HCT116 (cell line): ENCODE data around the gene APOB. TPM values are rescaled to one million over a fixed set of nuclear protein-coding genes. Genes with fewer than 3 reads are reported as not detected.

Experiments
- ATAC-seq: fragments of 200-7000 bp; cut with Tn5 transposase; 2 replicates; pipeline ENCODE4 v1.9.1; 2020; ENCODE audit warnings: mild to moderate bottlenecking, moderate library complexity
- BruUV-seq: library from RNA; stranded (reverse); fragments of 400-500 nt; replicated peaks from 2 replicates; lab custom pipeline; 2021; lab: Mats Ljungman, UMichigan
- CTCF ChIA-PET: fragments of 300-600 bp; sonication (Branson Sonifier 250); formaldehyde crosslinking; loops from one replicate; lab custom pipeline; 2021; ENCODE audit warnings: antibody characterized with exemption; lab: Charles Lee
- POLR2A ChIA-PET: fragments of 300-600, 350-600 bp; sonication (Branson Sonifier 250); formaldehyde crosslinking; loops from one replicate; lab custom pipeline; 2021; ENCODE audit warnings: antibody characterized with exemption; lab: Charles Lee
- RAD21 ChIA-PET, 2 experiments: fragments of 300-600 bp; sonication (Branson Sonifier 250); formaldehyde crosslinking; loops; one replicate each; lab custom pipeline; 2023; ENCODE audit warnings: low total read pairs in 2 of 2; ENCODE audit not compliant: uncharacterized antibody in 2 of 2, unreplicated experiment in 2 of 2, low non-redundant PET in 1 of 2; lab: Charles Lee
- DNase-seq: peaks from one replicate; pipeline ENCODE4 v3.0.0-alpha.2; 2010; ENCODE audit warnings: low read depth, low spot score
- H2AFZ ChIP-seq: fragments of 200-600 bp; shearing (Covaris generic), sonication (generic); 2 replicates; pipeline ENCODE4 v1.6.1; 2017; ENCODE audit warnings: low read depth, mixed run types, mixed read lengths, antibody characterized with exemption, low read length; ENCODE audit not compliant: poor library complexity, severe bottlenecking
- H3K27ac ChIP-seq: 2 replicates; pipeline ENCODE4 v1.5.1; 2012; ENCODE audit warnings: low read depth, low read length
- H3K27me3 ChIP-seq: fragments of 200-600 bp; sonication (generic); 2 replicates; pipeline ENCODE4 v1.6.1; 2016; ENCODE audit warnings: mixed run types, low read length, mixed read lengths; ENCODE audit not compliant: insufficient read depth
- H3K36me3 ChIP-seq, 2 experiments: fragments of 200-500 bp in 1 of 2; fragments of 200-600 bp in 1 of 2; sonication (Bioruptor generic) in 1 of 2; sonication (generic) in 1 of 2; 2 replicates each; pipeline versions ENCODE4 v1.5.1 to v1.6.1; 2014 to 2016; ENCODE audit warnings: low read length in 2 of 2, inconsistent platforms in 1 of 2, mixed read lengths in 1 of 2, mixed run types in 1 of 2; ENCODE audit not compliant: insufficient read depth in 2 of 2, control insufficient read depth in 1 of 2
- H3K4me1 ChIP-seq, 2 experiments: fragments of 200-600 bp in 1 of 2; sonication (generic) in 1 of 2; 2 replicates each; pipeline versions ENCODE4 v1.5.1 to v1.6.1; 2012 to 2017; ENCODE audit warnings: low read length in 2 of 2, inconsistent platforms in 1 of 2, mild to moderate bottlenecking in 1 of 2, mixed read lengths in 1 of 2, mixed run types in 1 of 2, moderate library complexity in 1 of 2; ENCODE audit not compliant: insufficient read depth in 2 of 2, control insufficient read depth in 1 of 2
- H3K4me2 ChIP-seq: fragments of 200-600 bp; sonication (generic); 2 replicates; pipeline ENCODE4 v1.6.1; 2017; ENCODE audit warnings: mixed run types, low read length, mixed read lengths
- H3K4me3 ChIP-seq, 2 experiments: fragments of 200-600 bp in 1 of 2; sonication (generic) in 1 of 2; replicated peaks in 1 of 2; 2 replicates each; pipeline ENCODE4 v1.5.1; 2011 to 2016; ENCODE audit warnings: low read length in 2 of 2, control low read depth in 1 of 2, low read depth in 1 of 2, mild to moderate bottlenecking in 1 of 2, mixed read lengths in 1 of 2, mixed run types in 1 of 2
- H3K79me2 ChIP-seq: fragments of 200-600 bp; sonication (generic); 2 replicates; pipeline ENCODE4 v1.6.1; 2017; ENCODE audit warnings: mild to moderate bottlenecking, mixed run types, low read length, moderate library complexity, mixed read lengths; ENCODE audit not compliant: insufficient read depth
- H3K9ac ChIP-seq: fragments of 200-600 bp; sonication (generic); 2 replicates; pipeline ENCODE4 v1.6.1; 2016; ENCODE audit warnings: low read length, mixed read lengths
- H3K9me2 ChIP-seq: fragments of 200-600 bp; sonication (generic), shearing (Covaris generic); 2 replicates; pipeline ENCODE4 v1.6.1; 2017; ENCODE audit warnings: mixed run types, mild to moderate bottlenecking, moderate library complexity; ENCODE audit not compliant: insufficient read depth
- H3K9me3 ChIP-seq, 2 experiments: fragments of 200-500 bp in 1 of 2; fragments of 200-600 bp in 1 of 2; sonication (Bioruptor generic) in 1 of 2; sonication (generic) in 1 of 2; 2 replicates each; pipeline ENCODE4 v1.6.1; 2014 to 2017; ENCODE audit warnings: low read length in 2 of 2, mixed read lengths in 2 of 2, inconsistent platforms in 1 of 2, low read depth in 1 of 2, mild to moderate bottlenecking in 1 of 2, mixed run types in 1 of 2, moderate library complexity in 1 of 2; ENCODE audit not compliant: control insufficient read depth in 1 of 2, insufficient read depth in 1 of 2
- H4K20me1 ChIP-seq: fragments of 200-600 bp; sonication (generic), shearing (Covaris generic); 2 replicates; pipeline ENCODE4 v1.6.1; 2017; ENCODE audit warnings: mixed run types, mild to moderate bottlenecking, moderate library complexity; ENCODE audit not compliant: insufficient read depth
- EZH2phosphoT487 ChIP-seq: fragments of 200-600 bp; IDR thresholded peaks from 2 replicates; pipeline ENCODE4 v1.6.1; 2018; ENCODE audit warnings: antibody characterized with exemption, borderline replicate concordance
- FOSL1 ChIP-seq: IDR thresholded peaks from 2 replicates; pipeline ENCODE4 v1.6.1; 2012; ENCODE audit warnings: low read depth
- SRF ChIP-seq: IDR thresholded peaks from 2 replicates; pipeline ENCODE4 v1.6.1; 2012; ENCODE audit warnings: low read depth
- ZNF274 ChIP-seq: fragments of 200-500 bp; sonication (Bioruptor generic); IDR thresholded peaks from 2 replicates; pipeline ENCODE4 v1.6.1; 2014; ENCODE audit warnings: mild to moderate bottlenecking, low read depth, low read length, inconsistent platforms
- intact Hi-C: fragments of 100-400 bp; cut with micrococcal nuclease; formaldehyde crosslinking; loops from 2 replicates; pipeline ENCODE4 v1.10.0; 2022
- total RNA-seq: library from RNA; stranded (reverse); gene quantifications from one replicate; pipeline ENCODE4 v1.2.1, GENCODE V29; 2021; ENCODE audit not compliant: unreplicated experiment
- TF ChIP-seq, protein P1 (sequence below): IDR thresholded peaks from 2 replicates; pipeline ENCODE4 v1.6.1; 2012; ENCODE audit warnings: low read depth
- TF ChIP-seq, protein P2 (sequence below), 3 experiments: fragments of 200-600 bp in 1 of 3; sonication (generic) in 1 of 3; IDR thresholded peaks in 2 of 3; conservative IDR thresholded peaks in 1 of 3; 2 replicates each; pipeline ENCODE4 v1.5.1; 2012 to 2017; ENCODE audit warnings: low read depth in 2 of 3, low read length in 2 of 3, antibody characterized with exemption in 1 of 3, borderline replicate concordance in 1 of 3, control low read depth in 1 of 3, mild to moderate bottlenecking in 1 of 3, mixed read lengths in 1 of 3, mixed run types in 1 of 3, moderate library complexity in 1 of 3; ENCODE audit not compliant: insufficient read depth in 1 of 3

APOB gene
- total RNA-seq, 1 experiment from 2014 or later = 1.6 TPM

DNA sequence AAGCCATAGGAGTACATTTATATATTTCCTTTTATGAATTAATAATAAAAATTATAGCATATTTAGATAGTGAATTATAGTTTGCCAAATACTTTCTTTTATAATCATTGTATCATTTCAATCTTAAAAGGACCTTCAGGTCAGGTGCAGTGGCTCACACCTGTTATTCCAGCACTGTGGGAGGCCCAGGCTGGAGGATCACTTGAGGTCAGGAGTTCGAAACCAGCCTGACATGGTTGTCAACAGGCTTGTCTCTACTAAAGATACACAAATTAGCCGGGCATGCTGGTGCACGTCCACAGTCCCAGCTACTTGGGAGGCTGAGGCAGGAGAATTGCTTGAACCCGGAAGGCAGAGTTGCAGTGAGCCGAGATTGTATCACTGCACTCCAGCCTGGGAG lies 19.7 kb downstream of the APOB start:
- no peak for ATAC-seq
- no peak overlapping the region for H3K4me2 ChIP-seq
- no peaks in the 10 kb centered on the region for H4K20me1 ChIP-seq

More for the DNA sequence above, 19.7 kb downstream of the APOB start:
- no peaks in the 10 kb centered on the region for H3K9me2 ChIP-seq
- no peak overlapping the region for H3K4me3 ChIP-seq
- H3K4me1 ChIP-seq = no peaks in the 10 kb centered on the region
- no peak overlapping the region for H2AFZ ChIP-seq
- H3K36me3 ChIP-seq = no peaks in the 10 kb centered on the region
- ChIA-PET POLR2A (no interaction called here), RAD21 (interaction anchor here in 1 of 2 experiments (0.7 kb wide), 1 partner anchor 363 kb away, joined by 3 read pairs; no protein-coding TSS in a partner anchor), CTCF (interaction anchor here (2.3 kb wide), 1 partner anchor 363 kb away, joined by 15 read pairs; no protein-coding TSS in a partner anchor)
- no peaks in the 10 kb centered on the region for H3K9me3 ChIP-seq
- no TSS peak for BruUV-seq
- no peak for DNase-seq
- H3K9ac ChIP-seq = no peak overlapping the region
- H3K79me2 ChIP-seq = no peaks in the 10 kb centered on the region
- H3K27me3 ChIP-seq = peaks cover 34% of the 10 kb centered on the region; the same call in 1 of the 2 replicates
- H3K27ac ChIP-seq = no peak overlapping the region
- intact Hi-C loops = loop anchor here (5.0 kb wide), 1 partner anchor 242 kb away; no protein-coding TSS in a partner anchor
- TF ChIP-seq, protein P1, sequence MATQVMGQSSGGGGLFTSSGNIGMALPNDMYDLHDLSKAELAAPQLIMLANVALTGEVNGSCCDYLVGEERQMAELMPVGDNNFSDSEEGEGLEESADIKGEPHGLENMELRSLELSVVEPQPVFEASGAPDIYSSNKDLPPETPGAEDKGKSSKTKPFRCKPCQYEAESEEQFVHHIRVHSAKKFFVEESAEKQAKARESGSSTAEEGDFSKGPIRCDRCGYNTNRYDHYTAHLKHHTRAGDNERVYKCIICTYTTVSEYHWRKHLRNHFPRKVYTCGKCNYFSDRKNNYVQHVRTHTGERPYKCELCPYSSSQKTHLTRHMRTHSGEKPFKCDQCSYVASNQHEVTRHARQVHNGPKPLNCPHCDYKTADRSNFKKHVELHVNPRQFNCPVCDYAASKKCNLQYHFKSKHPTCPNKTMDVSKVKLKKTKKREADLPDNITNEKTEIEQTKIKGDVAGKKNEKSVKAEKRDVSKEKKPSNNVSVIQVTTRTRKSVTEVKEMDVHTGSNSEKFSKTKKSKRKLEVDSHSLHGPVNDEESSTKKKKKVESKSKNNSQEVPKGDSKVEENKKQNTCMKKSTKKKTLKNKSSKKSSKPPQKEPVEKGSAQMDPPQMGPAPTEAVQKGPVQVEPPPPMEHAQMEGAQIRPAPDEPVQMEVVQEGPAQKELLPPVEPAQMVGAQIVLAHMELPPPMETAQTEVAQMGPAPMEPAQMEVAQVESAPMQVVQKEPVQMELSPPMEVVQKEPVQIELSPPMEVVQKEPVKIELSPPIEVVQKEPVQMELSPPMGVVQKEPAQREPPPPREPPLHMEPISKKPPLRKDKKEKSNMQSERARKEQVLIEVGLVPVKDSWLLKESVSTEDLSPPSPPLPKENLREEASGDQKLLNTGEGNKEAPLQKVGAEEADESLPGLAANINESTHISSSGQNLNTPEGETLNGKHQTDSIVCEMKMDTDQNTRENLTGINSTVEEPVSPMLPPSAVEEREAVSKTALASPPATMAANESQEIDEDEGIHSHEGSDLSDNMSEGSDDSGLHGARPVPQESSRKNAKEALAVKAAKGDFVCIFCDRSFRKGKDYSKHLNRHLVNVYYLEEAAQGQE = no peak
- no peak for TF ChIP-seq FOSL1
- TF ChIP-seq ZNF274 = no peak
- no peak for TF ChIP-seq SRF
- TF ChIP-seq, protein P2, sequence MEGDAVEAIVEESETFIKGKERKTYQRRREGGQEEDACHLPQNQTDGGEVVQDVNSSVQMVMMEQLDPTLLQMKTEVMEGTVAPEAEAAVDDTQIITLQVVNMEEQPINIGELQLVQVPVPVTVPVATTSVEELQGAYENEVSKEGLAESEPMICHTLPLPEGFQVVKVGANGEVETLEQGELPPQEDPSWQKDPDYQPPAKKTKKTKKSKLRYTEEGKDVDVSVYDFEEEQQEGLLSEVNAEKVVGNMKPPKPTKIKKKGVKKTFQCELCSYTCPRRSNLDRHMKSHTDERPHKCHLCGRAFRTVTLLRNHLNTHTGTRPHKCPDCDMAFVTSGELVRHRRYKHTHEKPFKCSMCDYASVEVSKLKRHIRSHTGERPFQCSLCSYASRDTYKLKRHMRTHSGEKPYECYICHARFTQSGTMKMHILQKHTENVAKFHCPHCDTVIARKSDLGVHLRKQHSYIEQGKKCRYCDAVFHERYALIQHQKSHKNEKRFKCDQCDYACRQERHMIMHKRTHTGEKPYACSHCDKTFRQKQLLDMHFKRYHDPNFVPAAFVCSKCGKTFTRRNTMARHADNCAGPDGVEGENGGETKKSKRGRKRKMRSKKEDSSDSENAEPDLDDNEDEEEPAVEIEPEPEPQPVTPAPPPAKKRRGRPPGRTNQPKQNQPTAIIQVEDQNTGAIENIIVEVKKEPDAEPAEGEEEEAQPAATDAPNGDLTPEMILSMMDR (IDR thresholded peaks at IDR 0.05 in 2 of 3, conservative IDR thresholded peaks at IDR 0.05 in 1 of 3; ENCODE audit: borderline replicate concordance in 1 of 3, insufficient read depth in 1 of 3, low read depth in 2 of 3, low read length in 2 of 3) = no peak
- TF ChIP-seq EZH2phosphoT487 = no peak
- TF ChIP-seq, all 23 proteins: peak for 0
